ENCODE measurements around the gene CD47.

Gene CD47

GRCh38 chr3:108070356-108070755, 20.5 kb downstream of the CD47 start:
- Histone ChIP-seq H3K4me3 (ENCODE audit: severe bottlenecking) (no peak overlapping the region), H3K36me3 (ENCODE audit: low read depth) (peaks cover 16% of the 10 kb centered on the region), H3K27me3 (ENCODE audit: insufficient read depth, poor library complexity, severe bottlenecking) (no peaks in the 10 kb centered on the region), H3K9me3 (ENCODE audit: severe bottlenecking) (no peaks in the 10 kb centered on the region), H3K4me1 (ENCODE audit: insufficient read depth, poor library complexity, severe bottlenecking) (no peaks in the 10 kb centered on the region), H3K27ac (ENCODE audit: poor library complexity, severe bottlenecking) (no peak overlapping the region)
- no peak for DNase-seq (ENCODE audit: low spot score)
- no peak for ATAC-seq (ENCODE audit: low read depth)
- no peak for TF ChIP-seq CTCF (IDR thresholded peaks at IDR 0.05; ENCODE audit: poor library complexity, severe bottlenecking)

- DNase-seq (ENCODE audit: low spot score) (no peak), ATAC-seq (ENCODE audit: low read depth) (no peak)
- TF ChIP-seq CTCF (IDR thresholded peaks at IDR 0.05; ENCODE audit: poor library complexity, severe bottlenecking) = no peak
- H3K4me3 ChIP-seq (ENCODE audit: severe bottlenecking) = no peak overlapping the region
- H3K9me3 ChIP-seq (ENCODE audit: severe bottlenecking) = no peaks in the 10 kb centered on the region
- peaks cover 16% of the 10 kb centered on the region for H3K36me3 ChIP-seq (ENCODE audit: low read depth)
- H3K27ac ChIP-seq (ENCODE audit: poor library complexity, severe bottlenecking) = no peak overlapping the region
- H3K27me3 ChIP-seq (ENCODE audit: insufficient read depth, poor library complexity, severe bottlenecking) = no peaks in the 10 kb centered on the region
- no peaks in the 10 kb centered on the region for H3K4me1 ChIP-seq (ENCODE audit: insufficient read depth, poor library complexity, severe bottlenecking)
Measured at GRCh38 chr3:108067768-108068167, 23.1 kb downstream of the CD47 start.

GRCh38 chr3:108065096-108065495, 25.7 kb downstream of the CD47 start:
- no peaks in the 10 kb centered on the region for H3K9me3 ChIP-seq (ENCODE audit: severe bottlenecking)
- H3K27me3 ChIP-seq (ENCODE audit: insufficient read depth, poor library complexity, severe bottlenecking) = no peaks in the 10 kb centered on the region
- H3K36me3 ChIP-seq (ENCODE audit: low read depth) = peaks cover 13% of the 10 kb centered on the region
- DNase-seq (ENCODE audit: low spot score) (no peak), ATAC-seq (ENCODE audit: low read depth) (no peak)
- H3K4me1 ChIP-seq (ENCODE audit: insufficient read depth, poor library complexity, severe bottlenecking) = no peaks in the 10 kb centered on the region
- no peak for TF ChIP-seq CTCF (IDR thresholded peaks at IDR 0.05; ENCODE audit: poor library complexity, severe bottlenecking)
- H3K27ac ChIP-seq (ENCODE audit: poor library complexity, severe bottlenecking) = no peak overlapping the region
- H3K4me3 ChIP-seq (ENCODE audit: severe bottlenecking) = no peak overlapping the region

- Histone ChIP-seq H3K36me3 (ENCODE audit: low read depth) (peaks cover 8% of the 10 kb centered on the region), H3K27ac (ENCODE audit: poor library complexity, severe bottlenecking) (no peak overlapping the region), H3K4me1 (ENCODE audit: insufficient read depth, poor library complexity, severe bottlenecking) (no peaks in the 10 kb centered on the region), H3K27me3 (ENCODE audit: insufficient read depth, poor library complexity, severe bottlenecking) (no peaks in the 10 kb centered on the region), H3K4me3 (ENCODE audit: severe bottlenecking) (no peak overlapping the region), H3K9me3 (ENCODE audit: severe bottlenecking) (no peaks in the 10 kb centered on the region)
- no peak for TF ChIP-seq CTCF (IDR thresholded peaks at IDR 0.05; ENCODE audit: poor library complexity, severe bottlenecking)
- no peak for DNase-seq (ENCODE audit: low spot score)
- no peak for ATAC-seq (ENCODE audit: low read depth)
Measured at GRCh38 chr3:108064293-108064887, 26.4 kb downstream of the CD47 start.

GRCh38 chr3:108062051-108062450, 28.8 kb downstream of the CD47 start:
- Histone ChIP-seq H3K27me3 (ENCODE audit: insufficient read depth, poor library complexity, severe bottlenecking) (no peaks in the 10 kb centered on the region), H3K4me1 (ENCODE audit: insufficient read depth, poor library complexity, severe bottlenecking) (no peaks in the 10 kb centered on the region), H3K9me3 (ENCODE audit: severe bottlenecking) (no peaks in the 10 kb centered on the region), H3K4me3 (ENCODE audit: severe bottlenecking) (no peak overlapping the region), H3K36me3 (ENCODE audit: low read depth) (peaks cover 24% of the 10 kb centered on the region), H3K27ac (ENCODE audit: poor library complexity, severe bottlenecking) (no peak overlapping the region)
- ATAC-seq (ENCODE audit: low read depth) (no peak), DNase-seq (ENCODE audit: low spot score) (no peak)
- no peak for TF ChIP-seq CTCF (IDR thresholded peaks at IDR 0.05; ENCODE audit: poor library complexity, severe bottlenecking)
